HEK293 (cell line): ENCODE measurements around the gene RHBDF2.

ENCODE experiments used
- CTCF ChIP-seq: fragments of 450-650 bp; formaldehyde crosslinking; IDR thresholded peaks from 2 replicates; pipeline ENCODE4 v1.5.1; 2016; ENCODE audit warnings: missing biosample characterization, missing genetic modification characterization
- PRDM4 ChIP-seq: fragments of 450-650 bp; formaldehyde crosslinking; IDR thresholded peaks from 2 replicates; pipeline ENCODE4 v1.5.1; 2017; ENCODE audit warnings: missing biosample characterization, missing genetic modification characterization
- REST ChIP-seq: fragments of 450-650 bp; formaldehyde crosslinking; IDR thresholded peaks from 2 replicates; pipeline ENCODE4 v1.5.1; 2016; ENCODE audit warnings: missing biosample characterization, missing genetic modification characterization
- ZFHX2 ChIP-seq: fragments of 450-650 bp; formaldehyde crosslinking; conservative IDR thresholded peaks from 2 replicates; pipeline ENCODE4 v1.5.1; 2016; ENCODE audit warnings: missing biosample characterization, missing genetic modification characterization
- ZNF121 ChIP-seq: fragments of 450-650 bp; formaldehyde crosslinking; IDR thresholded peaks from 2 replicates; pipeline ENCODE4 v1.5.1; 2016; ENCODE audit warnings: missing biosample characterization, missing genetic modification characterization
- ZNF132 ChIP-seq: fragments of 450-650 bp; formaldehyde crosslinking; IDR thresholded peaks from 2 replicates; pipeline ENCODE4 v1.5.1; 2017; ENCODE audit warnings: missing biosample characterization, missing genetic modification characterization, borderline replicate concordance
- ZNF169 ChIP-seq: fragments of 450-650 bp; formaldehyde crosslinking; IDR thresholded peaks from 2 replicates; pipeline ENCODE4 v1.5.1; 2016; ENCODE audit warnings: missing biosample characterization, missing genetic modification characterization
- ZNF324 ChIP-seq: fragments of 450-650 bp; formaldehyde crosslinking; IDR thresholded peaks from 2 replicates; pipeline ENCODE4 v1.5.1; 2016; ENCODE audit warnings: missing biosample characterization, missing genetic modification characterization
- ZNF664 ChIP-seq: fragments of 450-650 bp; formaldehyde crosslinking; IDR thresholded peaks from 2 replicates; pipeline ENCODE4 v1.5.1; 2016; ENCODE audit warnings: missing biosample characterization, missing genetic modification characterization

GRCh38 chr17:76534831-76535732, 33.9 kb upstream of the RHBDF2 start:
- TF ChIP-seq ZNF169 (tag by site-specific recombination), result no peak
- TF ChIP-seq ZNF664 (tag by site-specific recombination), result no peak
- no peak for TF ChIP-seq ZNF121 (tag by site-specific recombination)
- TF ChIP-seq CTCF, result no peak
- TF ChIP-seq REST, result peak; percentile 46; the same call in 1 of the 2 replicates
- no peak for TF ChIP-seq ZNF324 (tag by site-specific recombination)
- TF ChIP-seq PRDM4 (tag by site-specific recombination), result no peak
- TF ChIP-seq ZFHX2 (tag by site-specific recombination), result peak; percentile 95
- no peak for TF ChIP-seq ZNF132 (tag by site-specific recombination)
